HG03103 (cell line): ENCODE results near the gene SGMS1.

Source experiments
- ATAC-seq: cut with Tn5 transposase; IDR thresholded peaks from one replicate; pipeline ENCODE4 v1.9.1; 2021; ENCODE audit warnings: low read depth; ENCODE audit not compliant: unreplicated experiment

Gene SGMS1

GRCh38 chr10:50613726-50614443 lies 9.9 kb downstream of the SGMS1 start:
- ATAC-seq = no peak

GRCh38 chr10:50613150-50613549 lies 10.6 kb downstream of the SGMS1 start:
- no peak for ATAC-seq

- ATAC-seq = no peak
Measured at GRCh38 chr10:50610368-50610767, 13.4 kb downstream of the SGMS1 start.

DNA sequence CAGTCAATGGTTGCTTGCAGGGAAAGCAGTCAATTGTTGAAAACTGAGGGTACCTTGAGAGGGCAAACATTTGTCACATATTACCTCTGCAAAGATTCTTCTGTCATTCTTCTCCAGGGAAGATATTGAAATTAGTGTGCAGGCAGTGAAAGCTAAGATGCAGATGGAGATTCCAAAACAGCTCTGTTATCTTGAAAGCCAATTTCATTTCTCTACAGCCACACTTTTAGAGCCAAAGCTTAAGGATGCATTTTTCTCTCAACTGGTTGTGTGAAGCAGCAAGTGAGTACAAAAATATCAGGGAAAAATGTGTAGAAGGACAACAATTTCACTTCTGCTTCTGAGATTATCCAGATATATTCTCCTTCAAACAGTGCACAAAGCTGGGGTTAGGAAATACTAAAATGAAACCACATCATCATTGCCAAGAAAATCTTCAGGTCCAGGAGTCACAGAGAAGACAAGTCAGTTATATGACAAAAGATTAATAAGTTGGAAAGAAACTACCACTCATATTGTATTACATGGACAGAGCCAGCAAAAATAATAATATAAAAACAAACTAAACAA lies 16.3 kb downstream of the SGMS1 start:
- ATAC-seq = no peak

GRCh38 chr10:50605951-50606270 lies 17.8 kb downstream of the SGMS1 start:
- ATAC-seq = no peak

- ATAC-seq = peak; percentile 67
Measured at GRCh38 chr10:50605269-50605950, 18.3 kb downstream of the SGMS1 start.

GRCh38 chr10:50604809-50605208 lies 18.9 kb downstream of the SGMS1 start:
- no peak for ATAC-seq

GRCh38 chr10:50604049-50604640 lies 19.6 kb downstream of the SGMS1 start:
- peak; percentile 66 for ATAC-seq

DNA sequence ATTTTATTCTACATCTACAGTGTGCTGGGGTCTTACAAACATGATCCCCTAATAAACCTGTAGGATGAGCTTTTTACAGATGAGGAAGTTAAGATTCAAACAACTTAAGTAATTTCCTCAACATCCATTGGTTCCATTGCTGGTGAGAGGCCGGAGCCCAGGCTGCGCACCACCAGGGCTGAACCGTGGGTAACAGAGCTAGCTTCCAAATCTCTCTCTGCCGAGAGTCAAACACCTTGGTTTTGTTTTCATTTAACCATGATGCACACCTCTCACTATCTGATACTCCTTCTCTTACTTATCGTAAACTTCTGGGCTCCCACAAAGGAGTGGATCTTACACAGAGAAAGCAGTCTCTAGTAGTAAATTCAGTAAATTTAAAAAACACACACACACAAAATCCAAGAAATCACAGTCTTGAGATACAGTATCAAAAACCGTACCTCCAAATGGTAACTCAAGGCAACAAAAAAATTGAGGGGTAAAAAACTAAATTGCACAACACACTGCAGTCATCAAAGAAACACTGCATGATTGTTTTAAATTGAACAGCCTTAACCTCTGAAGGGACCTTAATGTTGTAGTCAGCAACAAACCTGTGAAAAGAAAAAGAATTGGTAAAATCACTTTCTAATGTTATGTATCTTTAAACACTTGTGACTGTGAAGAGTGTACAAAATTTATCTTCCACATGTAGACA lies 20.5 kb downstream of the SGMS1 start:
- ATAC-seq = no peak

DNA sequence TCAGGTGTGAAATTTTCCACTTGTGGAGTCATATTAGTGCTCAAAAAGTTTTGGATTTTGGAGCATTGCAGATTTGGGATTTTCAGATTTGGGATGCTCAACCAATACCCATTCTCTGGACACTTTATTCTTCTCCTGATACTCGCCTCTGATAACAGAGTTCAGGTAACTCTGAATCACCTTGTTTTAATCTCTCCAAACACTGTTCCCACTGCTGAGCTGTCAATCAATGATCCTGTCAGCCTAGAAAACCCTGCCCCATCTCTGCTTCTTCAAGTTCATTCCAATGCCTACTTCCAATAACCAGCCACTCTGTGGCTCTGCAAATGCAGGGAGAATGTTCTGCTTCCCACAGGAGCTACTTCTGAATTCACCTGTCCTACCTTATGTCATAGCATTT lies 21.8 kb downstream of the SGMS1 start:
- no peak for ATAC-seq

DNA sequence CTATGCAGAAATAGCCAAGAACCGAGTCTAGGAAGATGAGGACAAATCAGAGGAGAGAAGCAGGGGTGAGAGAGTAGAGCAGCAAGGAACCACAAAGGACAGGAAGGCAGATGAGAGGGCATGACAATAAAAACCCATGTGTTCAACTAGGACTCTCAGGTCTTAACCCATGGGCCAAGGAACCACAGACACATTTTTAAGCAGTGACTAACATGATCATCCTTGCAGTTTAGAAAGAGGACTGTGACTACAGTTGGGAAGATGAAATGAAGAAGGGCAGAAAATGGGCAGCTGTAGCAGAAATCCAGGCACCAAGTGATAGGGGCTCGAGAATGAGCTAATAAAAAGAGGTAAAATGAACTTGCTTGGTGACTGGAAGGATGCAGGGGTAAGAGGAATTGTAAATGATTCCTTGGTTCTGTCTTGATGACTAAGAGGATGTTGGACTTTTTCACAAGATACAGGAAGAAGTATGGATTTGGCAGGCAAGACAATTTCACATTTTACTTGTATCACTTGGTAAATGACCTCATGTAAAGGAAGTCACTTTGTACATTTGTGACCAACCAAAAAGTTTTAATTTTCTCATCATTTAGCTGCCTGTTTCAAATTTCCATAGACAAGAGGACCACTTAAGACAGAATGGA lies 22.8 kb downstream of the SGMS1 start:
- ATAC-seq = no peak

DNA sequence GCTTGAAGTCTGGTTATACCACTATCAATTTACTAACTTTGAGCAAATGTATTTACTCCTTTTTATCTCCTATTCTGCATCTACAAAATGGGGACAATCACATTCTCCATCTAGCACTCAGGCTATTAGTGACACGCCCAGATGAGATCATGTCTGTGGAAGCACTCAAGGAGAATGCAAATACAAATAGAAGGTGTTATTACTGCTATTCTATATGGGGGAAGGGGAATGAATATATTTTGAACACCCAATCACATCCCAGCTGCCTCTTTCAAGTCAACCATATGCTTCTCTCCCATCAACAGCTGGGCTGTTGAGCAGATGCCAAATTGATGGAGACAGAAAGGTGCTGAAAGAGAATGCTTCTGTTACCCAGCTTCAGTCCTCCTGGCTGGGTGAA lies 23.5 kb downstream of the SGMS1 start:
- ATAC-seq = no peak

DNA sequence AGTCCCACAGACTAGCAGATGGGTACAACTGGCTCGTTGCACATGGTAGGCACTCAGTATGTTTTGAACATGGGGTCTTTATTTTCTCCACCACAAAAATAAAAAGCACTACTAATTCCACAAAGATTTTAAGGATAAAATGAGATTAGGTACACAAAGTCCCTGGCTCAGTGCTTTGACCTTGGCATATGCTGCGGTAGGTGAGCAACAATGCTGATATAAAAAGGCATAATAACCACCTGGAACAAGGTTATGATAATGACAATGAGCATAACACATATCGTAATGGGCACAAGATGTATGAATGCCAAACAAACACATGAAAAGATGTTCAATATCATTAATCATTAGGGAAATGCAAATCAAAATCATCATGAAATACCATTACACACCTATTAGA lies 26.9 kb downstream of the SGMS1 start:
- ATAC-seq = no peak

- ATAC-seq = no peak
Measured at GRCh38 chr10:50596456-50596855, 27.3 kb downstream of the SGMS1 start.

GRCh38 chr10:50595785-50596184 lies 28.0 kb downstream of the SGMS1 start:
- ATAC-seq = no peak

DNA sequence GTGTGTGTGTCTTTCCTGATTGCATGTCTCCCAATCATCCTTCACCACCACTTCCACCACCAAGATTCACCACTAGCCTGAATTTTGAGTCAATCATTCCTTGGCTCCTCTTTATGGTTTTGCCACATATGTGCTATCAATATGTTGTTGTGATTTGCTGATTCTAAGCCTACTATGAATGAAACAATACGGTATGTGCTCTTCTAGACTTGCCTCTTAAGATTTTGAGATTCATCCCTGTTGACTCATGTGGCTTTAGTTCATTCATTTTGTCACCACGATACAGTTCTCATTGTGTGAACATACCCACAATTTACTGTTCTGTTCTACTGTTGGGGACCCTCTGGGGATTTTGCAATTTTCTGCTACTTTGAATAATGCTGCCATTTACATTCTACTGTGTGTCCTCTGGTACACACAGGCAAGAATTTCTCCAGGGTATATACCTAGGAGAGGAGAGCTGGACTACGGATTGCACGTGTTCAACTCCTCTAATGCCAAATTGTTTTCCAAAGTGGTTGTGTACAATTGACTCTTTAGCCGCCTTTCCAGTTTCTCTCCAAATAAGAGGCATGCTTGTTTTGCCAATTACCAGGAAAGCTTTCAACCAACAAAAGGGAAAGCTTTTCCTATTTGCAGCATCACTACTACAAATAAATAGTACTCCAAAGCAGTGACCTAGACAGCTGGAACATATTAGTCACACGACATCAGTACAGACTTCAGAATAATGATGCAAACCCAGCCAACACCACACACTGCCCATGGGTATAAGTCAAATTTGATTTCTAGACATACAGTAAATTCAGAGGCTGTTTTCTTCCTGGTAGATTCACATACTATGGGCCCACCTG lies 30.0 kb downstream of the SGMS1 start:
- ATAC-seq = no peak

GRCh38 chr10:50592961-50593418 lies 30.8 kb downstream of the SGMS1 start:
- ATAC-seq = no peak

- ATAC-seq = no peak
Measured at GRCh38 chr10:50590935-50591334, 32.8 kb downstream of the SGMS1 start.

- ATAC-seq = no peak
Measured at GRCh38 chr10:50586740-50587088, 37.0 kb downstream of the SGMS1 start.
